ENCODE data around the gene THSD4.

- TF ChIP-seq, protein P1, sequence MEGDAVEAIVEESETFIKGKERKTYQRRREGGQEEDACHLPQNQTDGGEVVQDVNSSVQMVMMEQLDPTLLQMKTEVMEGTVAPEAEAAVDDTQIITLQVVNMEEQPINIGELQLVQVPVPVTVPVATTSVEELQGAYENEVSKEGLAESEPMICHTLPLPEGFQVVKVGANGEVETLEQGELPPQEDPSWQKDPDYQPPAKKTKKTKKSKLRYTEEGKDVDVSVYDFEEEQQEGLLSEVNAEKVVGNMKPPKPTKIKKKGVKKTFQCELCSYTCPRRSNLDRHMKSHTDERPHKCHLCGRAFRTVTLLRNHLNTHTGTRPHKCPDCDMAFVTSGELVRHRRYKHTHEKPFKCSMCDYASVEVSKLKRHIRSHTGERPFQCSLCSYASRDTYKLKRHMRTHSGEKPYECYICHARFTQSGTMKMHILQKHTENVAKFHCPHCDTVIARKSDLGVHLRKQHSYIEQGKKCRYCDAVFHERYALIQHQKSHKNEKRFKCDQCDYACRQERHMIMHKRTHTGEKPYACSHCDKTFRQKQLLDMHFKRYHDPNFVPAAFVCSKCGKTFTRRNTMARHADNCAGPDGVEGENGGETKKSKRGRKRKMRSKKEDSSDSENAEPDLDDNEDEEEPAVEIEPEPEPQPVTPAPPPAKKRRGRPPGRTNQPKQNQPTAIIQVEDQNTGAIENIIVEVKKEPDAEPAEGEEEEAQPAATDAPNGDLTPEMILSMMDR (IDR thresholded peaks at IDR 0.05; ENCODE audit: low read length): no peak
- TF ChIP-seq EZH2phosphoT487 (IDR thresholded peaks at IDR 0.05; ENCODE audit: low read length) (no peak), EZH2 (optimal IDR thresholded peaks at IDR 0.05; ENCODE audit: low read depth, low read length) (no peak)
These were observed 368.8 kb downstream of the THSD4 start for GRCh38 chr15:71484080-71484479.

Measured in MM.1S (cell line).